ENCODE data around the gene CLPTM1L. TPM values are rescaled to one million over a fixed set of nuclear protein-coding genes. Genes with fewer than 3 reads are reported as not detected.

The CLPTM1L gene
- total RNA-seq, 4 donors from 2014 or later = 62.6 to 132 (median 93.5) TPM

DNA sequence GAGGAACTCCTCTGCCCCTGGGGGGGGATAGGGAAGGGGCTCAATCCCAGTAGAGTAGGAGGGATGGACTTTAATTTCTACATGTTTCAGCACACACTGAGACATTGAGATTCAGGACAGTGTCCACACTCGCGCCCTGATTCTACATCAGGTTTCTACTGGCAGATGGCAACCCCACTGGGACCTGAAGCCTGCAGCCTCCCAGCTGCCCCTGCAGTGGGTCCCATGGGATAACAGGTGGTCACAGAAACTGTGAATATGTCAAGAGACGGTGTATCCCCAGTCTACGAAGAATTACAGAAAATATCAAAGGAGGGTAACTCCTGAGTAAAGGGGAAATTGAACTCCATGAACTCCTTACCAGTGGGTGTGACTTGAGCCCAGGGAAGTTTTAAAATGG, 47.7 kb downstream of the CLPTM1L start:
- Histone ChIP-seq H3K4me3 (no peak overlapping the region), H3K27ac (no peak overlapping the region), H3K36me3 (no peaks in the 10 kb centered on the region), H3K9me3 (no peaks in the 10 kb centered on the region), H3K27me3 (peaks cover 45% of the 10 kb centered on the region), H3K4me1 (peaks cover 17% of the 10 kb centered on the region)
- TF ChIP-seq POLR2A (IDR thresholded peaks at IDR 0.05) = no peak
- TF ChIP-seq, protein P1, sequence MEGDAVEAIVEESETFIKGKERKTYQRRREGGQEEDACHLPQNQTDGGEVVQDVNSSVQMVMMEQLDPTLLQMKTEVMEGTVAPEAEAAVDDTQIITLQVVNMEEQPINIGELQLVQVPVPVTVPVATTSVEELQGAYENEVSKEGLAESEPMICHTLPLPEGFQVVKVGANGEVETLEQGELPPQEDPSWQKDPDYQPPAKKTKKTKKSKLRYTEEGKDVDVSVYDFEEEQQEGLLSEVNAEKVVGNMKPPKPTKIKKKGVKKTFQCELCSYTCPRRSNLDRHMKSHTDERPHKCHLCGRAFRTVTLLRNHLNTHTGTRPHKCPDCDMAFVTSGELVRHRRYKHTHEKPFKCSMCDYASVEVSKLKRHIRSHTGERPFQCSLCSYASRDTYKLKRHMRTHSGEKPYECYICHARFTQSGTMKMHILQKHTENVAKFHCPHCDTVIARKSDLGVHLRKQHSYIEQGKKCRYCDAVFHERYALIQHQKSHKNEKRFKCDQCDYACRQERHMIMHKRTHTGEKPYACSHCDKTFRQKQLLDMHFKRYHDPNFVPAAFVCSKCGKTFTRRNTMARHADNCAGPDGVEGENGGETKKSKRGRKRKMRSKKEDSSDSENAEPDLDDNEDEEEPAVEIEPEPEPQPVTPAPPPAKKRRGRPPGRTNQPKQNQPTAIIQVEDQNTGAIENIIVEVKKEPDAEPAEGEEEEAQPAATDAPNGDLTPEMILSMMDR (IDR thresholded peaks at IDR 0.05) = no peak
- TF ChIP-seq EP300 (IDR thresholded peaks at IDR 0.05) = no peak
- no peak for TF ChIP-seq POLR2AphosphoS5 (IDR thresholded peaks at IDR 0.05)
- DNase-seq (ENCODE audit: low spot score in 2 of 2) = peak in 1 of 2 donors; percentile 15
- 95% methylated on average over 4 of the region's 4 CpGs for WGBS

DNA sequence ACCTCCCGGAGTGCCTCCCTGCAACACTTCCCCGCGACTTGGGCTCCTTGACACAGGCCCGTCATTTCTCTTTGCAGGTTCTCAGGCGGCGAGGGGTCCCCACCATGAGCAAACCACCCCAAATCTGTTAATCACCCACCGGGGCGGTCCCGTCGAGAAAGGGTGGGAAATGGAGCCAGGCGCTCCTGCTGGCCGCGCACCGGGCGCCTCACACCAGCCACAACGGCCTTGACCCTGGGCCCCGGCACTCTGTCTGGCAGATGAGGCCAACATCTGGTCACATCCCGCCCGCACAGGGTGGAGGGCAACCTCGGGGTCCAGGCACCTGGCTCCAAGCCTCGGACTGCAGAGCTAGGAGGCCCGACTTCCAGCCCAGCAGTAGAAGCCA, 49.3 kb downstream of the CLPTM1L start:
- no peak overlapping the region for H3K27ac ChIP-seq
- 70% methylated on average over 2 of the region's 22 CpGs for WGBS
- DNase-seq (ENCODE audit: low spot score in 2 of 2) = peak; percentile 55 to 77
- H3K27me3 ChIP-seq = peaks cover 58% of the 10 kb centered on the region
- no peaks in the 10 kb centered on the region for H3K36me3 ChIP-seq
- no peaks in the 10 kb centered on the region for H3K9me3 ChIP-seq
- peaks cover 17% of the 10 kb centered on the region for H3K4me1 ChIP-seq
- no peak overlapping the region for H3K4me3 ChIP-seq
- no peak for TF ChIP-seq EP300 (IDR thresholded peaks at IDR 0.05)
- TF ChIP-seq POLR2A (IDR thresholded peaks at IDR 0.05) = no peak
- TF ChIP-seq, protein P1 (IDR thresholded peaks at IDR 0.05) = no peak
- no peak for TF ChIP-seq POLR2AphosphoS5 (IDR thresholded peaks at IDR 0.05)

DNA sequence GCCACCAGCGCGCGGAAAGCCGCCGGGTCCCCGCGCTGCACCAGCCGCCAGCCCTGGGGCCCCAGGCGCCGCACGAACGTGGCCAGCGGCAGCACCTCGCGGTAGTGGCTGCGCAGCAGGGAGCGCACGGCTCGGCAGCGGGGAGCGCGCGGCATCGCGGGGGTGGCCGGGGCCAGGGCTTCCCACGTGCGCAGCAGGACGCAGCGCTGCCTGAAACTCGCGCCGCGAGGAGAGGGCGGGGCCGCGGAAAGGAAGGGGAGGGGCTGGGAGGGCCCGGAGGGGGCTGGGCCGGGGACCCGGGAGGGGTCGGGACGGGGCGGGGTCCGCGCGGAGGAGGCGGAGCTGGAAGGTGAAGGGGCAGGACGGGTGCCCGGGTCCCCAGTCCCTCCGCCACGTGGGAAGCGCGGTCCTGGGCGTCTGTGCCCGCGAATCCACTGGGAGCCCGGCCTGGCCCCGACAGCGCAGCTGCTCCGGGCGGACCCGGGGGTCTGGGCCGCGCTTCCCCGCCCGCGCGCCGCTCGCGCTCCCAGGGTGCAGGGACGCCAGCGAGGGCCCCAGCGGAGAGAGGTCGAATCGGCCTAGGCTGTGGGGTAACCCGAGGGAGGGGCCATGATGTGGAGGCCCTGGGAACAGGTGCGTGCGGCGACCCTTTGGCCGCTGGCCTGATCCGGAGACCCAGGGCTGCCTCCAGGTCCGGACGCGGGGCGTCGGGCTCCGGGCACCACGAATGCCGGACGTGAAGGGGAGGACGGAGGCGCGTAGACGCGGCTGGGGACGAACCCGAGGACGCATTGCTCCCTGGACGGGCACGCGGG, 49.9 kb downstream of the CLPTM1L start, which contains the start of gene TERT:
Gene TERT (minus strand): TSS at position 234 of the 815 bp plus-strand sequence. CDS start 79 bp downstream, at position 155.
- H3K9me3 ChIP-seq = no peaks in the 10 kb centered on the region
- TF ChIP-seq POLR2AphosphoS5 (IDR thresholded peaks at IDR 0.05) = no peak
- TF ChIP-seq POLR2A (IDR thresholded peaks at IDR 0.05) = no peak
- TF ChIP-seq, protein P1 (IDR thresholded peaks at IDR 0.05) = no peak
- TF ChIP-seq EP300 (IDR thresholded peaks at IDR 0.05) = no peak
- peaks cover 17% of the 10 kb centered on the region for H3K4me1 ChIP-seq
- DNase-seq (ENCODE audit: low spot score in 2 of 2) = peak; percentile 57 to 60
- H3K27ac ChIP-seq = no peak within 1 kb of the TSS
- H3K4me3 ChIP-seq = peak within 1 kb of the TSS; percentile 23
- peaks cover 60% of the 10 kb centered on the region for H3K27me3 ChIP-seq
- WGBS = 5% methylated on average over 22 of the region's 102 CpGs
- no peaks in the 10 kb centered on the region for H3K36me3 ChIP-seq

DNA sequence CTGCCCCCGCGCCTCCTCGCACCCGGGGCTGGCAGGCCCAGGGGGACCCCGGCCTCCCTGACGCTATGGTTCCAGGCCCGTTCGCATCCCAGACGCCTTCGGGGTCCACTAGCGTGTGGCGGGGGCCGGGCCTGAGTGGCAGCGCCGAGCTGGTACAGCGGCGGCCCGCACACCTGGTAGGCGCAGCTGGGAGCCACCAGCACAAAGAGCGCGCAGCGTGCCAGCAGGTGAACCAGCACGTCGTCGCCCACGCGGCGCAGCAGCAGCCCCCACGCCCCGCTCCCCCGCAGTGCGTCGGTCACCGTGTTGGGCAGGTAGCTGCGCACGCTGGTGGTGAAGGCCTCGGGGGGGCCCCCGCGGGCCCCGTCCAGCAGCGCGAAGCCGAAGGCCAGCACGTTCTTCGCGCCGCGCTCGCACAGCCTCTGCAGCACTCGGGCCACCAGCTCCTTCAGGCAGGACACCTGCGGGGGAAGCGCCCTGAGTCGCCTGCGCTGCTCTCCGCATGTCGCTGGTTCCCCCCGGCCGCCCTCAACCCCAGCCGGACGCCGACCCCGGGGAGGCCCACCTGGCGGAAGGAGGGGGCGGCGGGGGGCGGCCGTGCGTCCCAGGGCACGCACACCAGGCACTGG, 50.6 kb downstream of the CLPTM1L start:
- DNase-seq (ENCODE audit: low spot score in 2 of 2) = peak; percentile 49 to 74
- Histone ChIP-seq H3K27me3 (peaks cover 60% of the 10 kb centered on the region), H3K36me3 (no peaks in the 10 kb centered on the region), H3K9me3 (no peaks in the 10 kb centered on the region), H3K4me1 (peaks cover 17% of the 10 kb centered on the region), H3K27ac (no peak overlapping the region), H3K4me3 (peak overlapping the region; percentile 23)
- whole genome bisulfite sequencing = no CpG with 5 or more reads among the region's 69 CpGs
- TF ChIP-seq POLR2AphosphoS5 (IDR thresholded peaks at IDR 0.05) (no peak), EP300 (IDR thresholded peaks at IDR 0.05) (no peak), POLR2A (IDR thresholded peaks at IDR 0.05) (no peak)
- TF ChIP-seq, protein P1 (IDR thresholded peaks at IDR 0.05) = no peak

Data from suprapubic skin (tissue), 4 donors.